ENCODE results near the gene MRPS5.

The MRPS5 gene

GRCh38 chr2:95061601-95062183 is 59.9 kb downstream of the MRPS5 start:
- DNase-seq (ENCODE audit: low read depth) = no peak
- no peak for TF ChIP-seq CTCF (IDR thresholded peaks at IDR 0.05; ENCODE audit: insufficient read depth, low read depth, low read length, missing control alignments)
- H3K4me3 ChIP-seq (ENCODE audit: low read length) = no peak overlapping the region

GRCh38 chr2:95061119-95061512 is 60.5 kb downstream of the MRPS5 start:
- no peak for TF ChIP-seq CTCF (IDR thresholded peaks at IDR 0.05; ENCODE audit: insufficient read depth, low read depth, low read length, missing control alignments)
- no peak overlapping the region for H3K4me3 ChIP-seq (ENCODE audit: low read length)
- DNase-seq (ENCODE audit: low read depth) = no peak

DNA sequence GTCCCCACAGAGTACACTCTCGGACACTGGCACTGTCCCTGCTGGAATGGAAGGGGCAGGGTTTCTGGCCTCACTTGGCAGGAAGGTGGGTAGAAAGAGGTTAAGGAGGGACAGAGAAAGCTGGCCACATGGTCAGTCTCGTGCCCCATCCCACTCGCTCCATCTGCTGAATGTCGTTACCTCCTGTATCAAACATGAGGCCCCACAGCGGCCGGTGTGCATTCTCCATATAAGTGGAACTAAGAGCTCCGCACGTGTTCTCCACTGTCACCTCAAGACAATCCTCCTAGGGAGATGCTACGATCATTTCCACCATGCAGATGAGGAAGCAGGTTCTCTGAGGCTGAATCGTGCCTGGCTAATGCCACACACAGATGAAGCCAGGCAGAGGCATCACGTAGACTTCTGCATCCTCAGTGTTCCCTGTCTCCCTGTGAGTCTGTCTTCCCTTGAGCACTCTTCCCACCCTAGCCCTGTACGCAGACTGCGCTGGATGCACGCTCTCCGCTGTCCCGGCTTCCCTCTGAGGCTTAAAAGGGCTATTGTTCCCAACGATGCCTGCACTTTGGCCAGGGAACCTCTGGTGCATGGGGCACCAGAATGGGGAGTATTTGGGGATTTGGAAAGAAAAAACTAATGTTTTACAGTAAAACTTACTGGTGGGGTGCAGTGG is 61.0 kb downstream of the MRPS5 start:
- TF ChIP-seq CTCF (IDR thresholded peaks at IDR 0.05; ENCODE audit: insufficient read depth, low read depth, low read length, missing control alignments) = no peak
- no peak overlapping the region for H3K4me3 ChIP-seq (ENCODE audit: low read length)
- no peak for DNase-seq (ENCODE audit: low read depth)

- no peak for TF ChIP-seq CTCF (IDR thresholded peaks at IDR 0.05; ENCODE audit: insufficient read depth, low read depth, low read length, missing control alignments)
- DNase-seq (ENCODE audit: low read depth) = no peak
- no peak overlapping the region for H3K4me3 ChIP-seq (ENCODE audit: low read length)
Measured at GRCh38 chr2:95059656-95060370, 61.8 kb downstream of the MRPS5 start.

- no peak for DNase-seq (ENCODE audit: low read depth)
- no peak for TF ChIP-seq CTCF (IDR thresholded peaks at IDR 0.05; ENCODE audit: insufficient read depth, low read depth, low read length, missing control alignments)
- no peak overlapping the region for H3K4me3 ChIP-seq (ENCODE audit: low read length)
Measured at GRCh38 chr2:95058989-95059641, 62.5 kb downstream of the MRPS5 start.

- TF ChIP-seq CTCF (IDR thresholded peaks at IDR 0.05; ENCODE audit: insufficient read depth, low read depth, low read length, missing control alignments) = no peak
- DNase-seq (ENCODE audit: low read depth) = no peak
- no peak overlapping the region for H3K4me3 ChIP-seq (ENCODE audit: low read length)
Measured at GRCh38 chr2:95058466-95058988, 63.1 kb downstream of the MRPS5 start.
